GM10847 (cell line): ENCODE data around the gene DNPH1.

Source experiments
- POLR2A ChIP-seq: IDR thresholded peaks from 2 replicates; pipeline ENCODE4 v1.6.1; 2011; ENCODE audit not compliant: insufficient read length; ENCODE audit errors: extremely low read depth

The DNPH1 gene

DNA sequence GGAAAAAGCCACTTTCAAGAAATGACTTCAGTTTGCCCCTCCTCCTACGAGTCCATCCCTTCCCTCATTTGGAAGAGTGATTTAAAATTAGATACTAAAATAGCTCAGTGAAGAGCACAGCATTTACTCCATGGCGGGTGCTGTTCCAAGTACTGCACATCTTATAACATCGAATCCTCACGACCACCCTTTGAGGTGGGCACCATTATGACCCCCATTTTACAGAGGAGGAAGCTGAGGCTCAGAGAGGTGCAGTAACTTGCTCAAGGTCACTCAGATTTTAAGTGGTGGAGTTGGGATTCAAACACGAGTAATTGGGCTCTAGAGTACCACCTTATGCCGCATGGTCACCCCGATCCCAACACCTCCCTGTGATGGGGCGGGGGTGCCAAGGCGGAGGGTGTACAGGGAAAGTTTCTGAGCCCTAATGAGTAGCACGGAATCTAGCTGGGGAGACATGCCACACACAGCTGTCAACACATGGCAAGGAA is 39.5 kb upstream of the DNPH1 start:
- TF ChIP-seq POLR2A = no peak

DNA sequence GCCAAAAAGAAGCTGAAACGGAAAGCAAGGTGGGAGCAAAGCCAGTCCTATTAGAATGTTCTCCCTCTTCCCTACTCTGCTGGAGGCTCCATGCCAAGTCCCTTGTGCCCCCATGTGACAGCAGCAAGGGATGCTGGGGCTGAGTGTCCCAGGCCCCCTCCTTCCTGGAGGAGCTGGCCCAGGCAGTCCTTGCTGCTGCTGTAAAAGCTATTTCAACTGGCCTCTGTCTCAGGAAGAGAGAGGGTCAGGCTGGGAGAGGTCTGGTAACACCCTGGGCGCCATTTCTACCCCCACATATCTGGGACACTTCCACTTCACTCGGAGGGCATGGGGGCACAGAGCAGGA is 39.0 kb upstream of the DNPH1 start:
- TF ChIP-seq POLR2A = no peak

DNA sequence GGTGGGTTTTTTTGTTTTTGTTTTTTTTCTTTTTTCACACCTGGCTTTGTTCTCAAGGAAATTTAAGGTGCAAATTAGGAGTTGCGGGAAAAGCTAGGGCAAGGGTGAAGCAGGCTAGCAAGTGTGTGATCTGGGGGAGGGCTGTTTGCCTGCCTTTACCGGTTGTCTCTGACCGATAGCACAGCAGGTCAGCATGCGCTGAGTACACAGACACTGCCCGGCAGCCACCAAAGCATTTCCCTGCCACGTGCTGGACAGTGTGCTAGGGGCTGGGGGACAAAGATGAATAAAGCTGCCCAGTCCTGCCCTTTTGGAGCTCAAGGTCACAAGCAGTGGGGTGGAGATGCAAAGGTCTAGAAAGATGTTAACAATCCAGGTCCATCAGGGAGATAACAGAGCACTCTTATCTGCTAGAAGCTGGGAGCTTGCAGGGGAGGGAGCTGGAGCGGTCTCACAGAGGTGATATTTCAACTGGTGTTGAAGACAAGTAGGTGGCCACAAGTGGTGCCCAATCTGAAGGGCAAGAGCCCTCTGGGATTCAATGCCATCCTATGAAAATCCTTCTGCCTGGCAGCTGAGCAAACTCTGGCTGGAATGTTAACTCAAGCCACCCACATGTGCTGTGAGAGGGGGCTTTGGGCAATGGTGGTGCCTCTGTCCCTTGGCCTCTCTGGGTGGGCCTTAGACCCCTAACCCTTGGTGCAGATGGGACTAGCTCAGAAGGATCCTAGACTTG is 38.5 kb upstream of the DNPH1 start:
- TF ChIP-seq POLR2A = no peak

DNA sequence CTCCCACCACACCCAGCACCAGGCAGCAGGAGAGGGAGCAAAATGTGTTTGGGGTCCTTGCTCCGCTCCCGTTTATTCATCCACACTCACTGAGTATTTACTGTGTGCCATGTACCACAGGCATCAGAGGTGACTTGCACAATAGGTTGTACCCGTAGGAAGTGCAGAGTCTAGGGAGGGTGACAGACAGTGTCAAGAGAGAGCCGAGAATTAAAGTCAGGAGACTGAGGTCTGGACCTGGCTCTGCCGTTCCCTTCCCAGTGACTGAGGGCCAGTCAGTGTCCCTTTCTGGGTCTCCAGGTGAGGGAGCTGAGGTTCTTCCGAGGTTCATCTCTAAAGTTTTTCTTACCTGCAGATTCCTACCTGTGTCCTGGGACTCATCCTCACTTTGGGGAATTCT is 36.3 kb upstream of the DNPH1 start:
- TF ChIP-seq POLR2A = no peak

DNA sequence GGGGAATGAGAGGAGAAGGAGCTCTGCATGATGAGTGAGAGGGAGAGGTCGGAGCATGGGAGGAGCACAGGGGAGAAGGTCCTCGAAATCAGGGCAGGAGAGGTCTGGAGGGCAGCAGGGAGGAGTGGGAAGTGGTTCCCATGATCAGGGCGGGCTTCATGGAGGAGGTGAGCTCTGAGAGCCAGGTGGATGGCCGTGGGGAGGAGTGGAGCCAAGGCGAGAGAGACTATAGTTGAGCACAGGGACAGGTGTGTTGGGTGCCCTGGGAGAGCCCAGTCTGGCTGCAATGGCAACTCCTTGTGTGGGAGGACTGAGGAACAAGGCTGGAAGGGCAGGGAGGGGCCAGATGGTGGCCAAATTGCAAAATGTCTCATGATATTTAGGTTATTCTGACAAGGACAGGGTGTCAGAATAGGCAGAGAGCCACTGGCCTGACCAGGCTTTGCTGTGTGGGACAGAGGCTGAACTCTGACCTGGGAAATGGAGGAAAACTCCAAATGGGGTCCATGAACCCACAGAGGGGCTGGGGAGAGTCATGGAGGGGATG is 35.4 kb upstream of the DNPH1 start:
- no peak for TF ChIP-seq POLR2A

DNA sequence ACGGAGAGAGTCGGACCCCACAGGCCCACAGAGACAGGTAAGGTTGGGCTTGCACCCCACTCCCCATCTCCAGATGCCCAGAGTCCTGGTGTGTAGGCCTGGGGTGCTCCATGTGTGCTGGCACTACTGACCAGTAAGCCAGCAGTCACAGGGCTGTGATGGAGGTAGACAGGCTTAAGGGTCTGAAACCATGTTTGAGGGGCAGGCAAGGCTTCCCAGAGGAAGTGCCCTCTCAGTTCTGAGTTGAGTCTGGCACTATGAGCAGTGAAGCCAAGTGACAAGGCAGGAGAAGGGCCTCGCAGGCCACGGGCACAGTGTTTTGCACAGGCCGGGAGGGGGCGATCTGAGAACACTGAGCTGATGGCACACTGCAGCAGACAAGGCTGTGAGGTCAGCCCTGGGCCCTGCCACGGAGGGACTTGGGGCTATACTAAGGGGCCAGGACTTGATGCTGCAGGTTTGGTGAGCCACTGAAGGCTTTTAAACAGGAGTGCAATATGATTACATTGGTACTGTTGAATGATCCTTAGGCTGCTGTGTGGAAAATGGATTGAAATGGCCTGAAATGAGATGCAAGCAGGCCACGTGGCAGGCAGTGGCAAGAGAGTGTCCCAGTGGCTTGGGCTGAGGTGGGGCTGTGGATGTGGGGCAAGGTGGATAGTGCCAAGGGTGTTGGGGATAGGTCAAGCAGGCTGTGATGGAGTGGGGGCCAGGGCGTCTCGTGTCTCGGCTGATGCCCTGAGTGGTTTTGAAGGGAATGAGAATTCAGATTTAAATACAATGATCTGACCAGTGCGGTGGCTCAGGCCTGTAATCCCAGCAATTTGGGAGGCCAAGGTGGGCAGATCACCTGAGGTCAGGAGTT is 34.3 kb upstream of the DNPH1 start:
- no peak for TF ChIP-seq POLR2A

DNA sequence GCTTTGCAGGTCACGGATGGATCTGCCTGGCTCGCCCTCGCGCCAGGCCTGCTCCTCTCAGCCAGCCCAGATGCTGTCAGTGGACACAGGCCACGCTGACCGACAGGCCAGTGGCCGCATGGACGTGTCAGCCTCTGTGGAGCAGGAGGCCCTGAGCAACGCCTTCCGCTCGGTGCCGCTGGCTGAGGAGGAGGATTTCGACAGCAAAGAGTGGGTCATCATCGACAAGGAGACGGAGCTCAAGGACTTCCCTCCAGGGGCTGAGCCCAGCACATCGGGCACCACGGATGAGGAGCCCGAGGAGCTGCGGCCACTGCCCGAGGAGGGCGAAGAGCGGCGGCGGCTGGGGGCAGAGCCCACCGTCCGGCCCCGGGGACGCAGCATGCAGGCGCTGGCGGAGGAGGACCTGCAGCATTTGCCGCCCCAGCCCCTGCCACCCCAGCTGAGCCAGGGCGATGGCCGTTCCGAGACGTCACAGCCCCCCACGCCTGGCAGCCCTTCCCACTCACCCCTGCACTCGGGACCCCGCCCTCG is 33.6 kb upstream of the DNPH1 start:
- TF ChIP-seq POLR2A = no peak

DNA sequence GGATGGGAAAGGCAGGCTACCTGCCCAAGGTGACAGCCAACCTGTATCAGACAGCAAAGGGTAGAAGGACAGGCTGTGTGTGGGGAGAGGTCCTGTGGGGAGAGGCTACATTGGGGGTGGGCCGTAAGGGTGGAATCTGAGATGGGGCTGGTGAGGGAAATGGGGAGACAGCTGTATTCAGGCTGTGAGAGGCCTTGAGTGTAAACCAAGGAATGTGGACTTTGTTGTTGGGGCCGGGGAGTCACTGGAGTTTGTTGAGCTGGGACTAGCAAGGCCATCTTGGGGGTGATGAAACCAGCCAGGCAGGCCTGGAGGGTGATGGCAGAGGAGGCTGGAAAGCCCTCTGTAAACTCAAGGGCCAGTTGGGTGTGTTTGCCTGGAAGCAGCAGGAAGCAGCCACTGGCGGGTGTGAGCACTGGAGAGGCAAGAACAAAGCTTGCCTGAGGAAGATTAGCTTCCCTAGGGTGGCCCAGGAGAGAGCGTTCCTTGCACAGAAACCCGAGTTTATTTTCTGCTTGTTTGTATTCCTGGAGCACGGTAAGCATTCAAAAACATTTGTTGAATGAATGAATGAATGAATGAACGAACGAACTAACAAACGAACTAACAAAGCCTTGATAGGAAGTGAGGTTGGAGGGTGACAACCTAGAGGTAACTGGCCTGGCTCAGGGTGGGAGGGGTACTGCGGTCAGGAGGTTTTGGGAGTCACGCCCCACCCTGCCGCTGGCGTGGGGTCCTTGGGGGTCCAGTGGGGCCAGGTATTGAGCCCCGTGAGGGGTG is 32.9 kb upstream of the DNPH1 start:
- TF ChIP-seq POLR2A = no peak

DNA sequence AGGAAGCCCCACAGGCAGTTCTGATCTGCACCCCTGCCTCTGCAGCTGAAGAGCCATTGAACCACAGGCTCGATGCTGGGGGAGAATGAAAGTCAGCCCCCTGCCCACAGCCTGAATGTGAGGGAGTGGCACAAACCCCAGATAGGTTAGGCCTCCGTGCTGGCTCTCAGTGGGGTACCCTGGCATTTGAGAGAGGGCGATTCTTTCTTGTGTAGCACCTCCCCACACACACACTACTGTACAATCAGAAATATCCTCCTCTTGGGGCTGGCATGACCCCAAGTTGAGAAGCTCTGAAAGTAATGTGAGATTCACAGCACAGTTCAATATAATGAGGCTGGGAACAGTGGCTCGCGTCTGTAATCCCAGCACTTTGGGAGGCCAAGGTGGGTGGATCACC is 31.9 kb upstream of the DNPH1 start:
- no peak for TF ChIP-seq POLR2A

DNA sequence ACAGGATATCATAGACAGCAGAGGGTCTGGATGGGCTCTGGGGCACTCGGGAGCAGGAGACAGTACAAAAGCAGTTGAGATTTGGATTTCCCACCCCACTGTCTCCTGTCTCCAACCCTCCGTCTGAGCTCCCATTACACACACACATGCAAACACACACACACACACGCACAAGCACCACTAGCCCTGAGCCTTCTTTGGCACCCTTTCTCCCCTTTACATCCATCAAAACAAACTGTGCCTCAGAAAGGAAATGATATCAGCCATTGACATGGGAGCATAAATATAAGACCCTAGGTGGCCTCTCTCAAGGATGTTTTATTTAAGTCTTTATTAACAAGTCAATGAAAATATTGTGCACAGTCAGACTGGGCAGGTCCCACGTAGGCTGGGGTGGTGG is 31.5 kb upstream of the DNPH1 start:
- no peak for TF ChIP-seq POLR2A

DNA sequence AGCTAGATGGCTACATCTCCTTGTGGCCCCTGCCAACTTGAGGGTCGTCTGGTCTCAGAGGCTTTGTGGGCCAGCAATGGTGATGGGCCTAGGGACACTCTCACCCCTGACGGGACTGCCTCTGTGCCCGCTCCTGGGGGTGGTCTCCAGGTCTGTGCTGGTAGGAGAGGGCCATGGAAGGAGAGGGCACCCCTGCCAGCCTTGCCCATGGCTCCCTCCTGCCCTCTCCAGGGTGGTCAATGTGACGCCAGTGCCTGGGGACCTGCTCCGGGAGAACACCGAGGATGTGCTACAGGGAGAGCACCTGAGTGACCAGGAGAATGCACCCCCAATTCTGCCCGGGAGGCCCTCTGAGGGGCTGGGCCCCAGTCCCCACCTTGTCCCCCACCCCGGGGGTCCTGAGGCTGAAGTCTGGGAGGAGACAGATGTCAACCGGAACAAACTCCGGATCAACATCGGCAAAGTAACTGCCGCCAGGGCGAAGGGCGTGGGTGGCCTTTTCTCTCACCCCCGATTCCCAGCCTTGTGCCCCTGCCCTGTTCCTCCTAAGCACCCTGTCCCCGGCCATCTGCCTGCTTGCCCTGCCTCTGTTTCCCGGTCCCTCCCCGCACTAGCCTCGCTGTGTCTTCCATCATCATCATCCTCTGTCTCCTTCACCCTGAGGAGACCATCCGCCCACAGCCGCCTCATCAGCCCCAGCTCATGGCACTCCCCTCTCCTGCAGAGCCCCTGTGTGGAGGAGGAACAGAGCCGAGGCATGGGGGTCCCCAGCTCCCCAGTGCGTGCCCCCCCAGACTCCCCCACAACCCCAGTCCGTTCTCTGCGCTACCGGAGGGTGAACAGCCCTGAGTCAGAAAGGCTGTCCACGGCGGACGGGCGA is 29.8 kb upstream of the DNPH1 start:
- no peak for TF ChIP-seq POLR2A

DNA sequence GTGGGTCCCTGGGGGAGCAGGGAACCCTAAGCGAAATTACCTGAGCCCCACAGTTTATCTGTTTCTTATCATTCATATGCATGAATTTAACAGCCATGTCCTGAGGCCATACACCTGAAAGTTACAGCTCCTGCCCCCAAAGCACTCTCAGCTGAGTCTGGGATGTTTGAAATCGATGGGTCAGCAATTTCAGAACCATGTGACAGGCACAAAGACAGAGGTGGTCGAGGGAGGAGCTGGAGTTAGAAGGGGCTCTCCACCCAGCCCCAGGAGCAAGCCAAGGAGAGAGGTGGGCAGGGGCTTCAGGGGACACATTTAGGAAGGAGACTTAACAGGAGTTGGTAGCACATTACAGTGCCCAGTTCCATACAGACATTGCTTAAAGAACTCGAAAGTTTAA is 28.9 kb upstream of the DNPH1 start:
- no peak for TF ChIP-seq POLR2A

DNA sequence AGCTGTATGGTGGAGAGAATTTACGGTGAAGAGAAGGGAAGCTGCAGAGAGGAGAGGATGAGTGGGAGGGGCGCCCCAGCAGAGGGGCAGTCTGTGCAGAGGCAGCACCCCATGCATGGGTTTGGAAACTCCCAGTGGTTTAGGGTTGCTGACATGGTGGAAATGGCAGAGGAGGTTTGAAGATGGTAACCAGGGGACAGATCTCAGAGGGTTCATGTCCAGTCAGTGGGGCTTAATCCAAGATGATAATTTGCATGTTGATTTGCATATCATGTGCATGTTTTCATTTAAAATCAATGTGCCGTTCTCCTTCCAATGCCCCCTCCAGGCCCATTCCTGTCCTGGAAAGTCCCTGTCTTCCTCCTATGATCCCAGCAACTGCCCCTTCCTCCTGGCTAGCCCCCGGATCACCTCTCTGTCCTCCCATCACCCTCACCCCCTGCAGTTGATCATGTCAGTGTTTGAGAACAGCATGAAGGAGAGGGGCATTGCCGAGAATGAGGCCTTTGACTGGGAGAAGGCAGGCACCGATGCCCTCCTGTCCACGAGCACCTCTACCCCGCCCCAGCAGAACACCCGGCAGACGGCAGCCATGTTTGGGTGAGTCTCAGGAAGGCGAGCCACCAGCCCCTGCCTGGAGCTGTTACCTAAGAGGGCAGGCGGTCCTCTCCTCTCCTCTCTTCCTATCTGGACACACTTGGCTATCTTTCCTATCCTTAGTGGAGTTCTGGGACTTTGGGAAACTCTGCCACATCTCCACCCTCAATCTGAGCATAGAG is 28.3 kb upstream of the DNPH1 start:
- no peak for TF ChIP-seq POLR2A
